PFSK-1 (cell line): Measurements from ENCODE around the gene INPP5A.

Source experiments
- POLR2AphosphoS5 ChIP-seq: IDR thresholded peaks from 2 replicates; pipeline ENCODE4 v1.6.1; 2012; ENCODE audit warnings: low read depth, mild to moderate bottlenecking, control low read depth, low read length, moderate library complexity
- SIN3A ChIP-seq: IDR thresholded peaks from 2 replicates; pipeline ENCODE4 v1.6.1; 2012; ENCODE audit warnings: mild to moderate bottlenecking, low read length, moderate library complexity, borderline replicate concordance; ENCODE audit not compliant: insufficient read depth
- TAF1 ChIP-seq: IDR thresholded peaks from 2 replicates; pipeline ENCODE4 v1.6.1; 2012; ENCODE audit warnings: low read length, control low read depth, borderline replicate concordance; ENCODE audit not compliant: insufficient read depth
- TF ChIP-seq, protein P1 (sequence below), 2 experiments: IDR thresholded peaks; 2 replicates each; pipeline versions ENCODE4 v1.6.1 to v1.8.0; 2011 to 2012; ENCODE audit warnings: low read depth in 2 of 2, low read length in 2 of 2, control low read depth in 1 of 2, inconsistent platforms in 1 of 2, mild to moderate bottlenecking in 1 of 2, moderate library complexity in 1 of 2; ENCODE audit not compliant: insufficient read depth in 1 of 2

DNA sequence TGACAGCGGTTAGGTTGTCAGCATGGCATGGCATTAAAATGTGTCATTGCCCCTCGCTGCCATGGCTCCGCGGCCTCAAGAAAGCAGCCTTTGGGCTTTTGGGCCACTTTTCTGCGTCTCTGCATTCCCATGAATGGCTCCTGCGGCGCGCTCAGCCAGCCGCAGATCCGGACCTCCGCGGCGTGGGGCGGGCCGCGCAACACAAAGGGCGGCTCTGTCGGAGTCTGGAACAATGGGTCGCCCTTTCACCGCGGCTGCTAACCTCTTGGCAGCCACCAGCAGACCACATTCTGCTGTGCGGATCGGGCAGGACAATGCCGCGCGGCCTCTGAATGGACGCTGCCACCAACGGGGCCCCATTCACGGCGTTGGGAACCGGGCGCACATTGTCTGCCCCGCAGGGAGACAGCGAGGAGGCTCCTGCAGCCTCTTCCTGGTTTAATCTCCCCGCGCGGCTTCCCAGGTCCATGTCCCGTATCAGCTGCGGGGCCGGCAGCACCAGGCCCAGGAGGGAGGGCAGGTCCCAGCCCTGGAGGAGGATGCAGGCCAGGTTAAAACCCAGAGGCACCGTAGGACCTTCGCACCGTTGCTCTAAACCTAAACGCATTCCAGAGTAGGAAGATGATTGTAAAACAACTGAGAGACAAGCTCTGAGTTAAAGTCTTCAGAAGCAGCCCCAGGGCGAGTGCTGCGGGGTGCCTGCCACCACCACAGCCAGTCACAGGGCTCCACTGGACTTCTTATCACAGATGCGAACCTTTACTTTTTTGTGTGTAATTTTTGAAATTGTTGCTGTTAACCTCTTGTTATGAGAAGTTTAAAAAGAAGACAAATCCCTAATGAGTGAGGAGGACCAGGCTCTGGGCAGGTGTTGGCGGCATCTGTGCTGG, 176.8 kb downstream of the INPP5A start:
- no peak for TF ChIP-seq POLR2AphosphoS5
- no peak for TF ChIP-seq TAF1
- TF ChIP-seq SIN3A, result no peak
- TF ChIP-seq, protein P1, sequence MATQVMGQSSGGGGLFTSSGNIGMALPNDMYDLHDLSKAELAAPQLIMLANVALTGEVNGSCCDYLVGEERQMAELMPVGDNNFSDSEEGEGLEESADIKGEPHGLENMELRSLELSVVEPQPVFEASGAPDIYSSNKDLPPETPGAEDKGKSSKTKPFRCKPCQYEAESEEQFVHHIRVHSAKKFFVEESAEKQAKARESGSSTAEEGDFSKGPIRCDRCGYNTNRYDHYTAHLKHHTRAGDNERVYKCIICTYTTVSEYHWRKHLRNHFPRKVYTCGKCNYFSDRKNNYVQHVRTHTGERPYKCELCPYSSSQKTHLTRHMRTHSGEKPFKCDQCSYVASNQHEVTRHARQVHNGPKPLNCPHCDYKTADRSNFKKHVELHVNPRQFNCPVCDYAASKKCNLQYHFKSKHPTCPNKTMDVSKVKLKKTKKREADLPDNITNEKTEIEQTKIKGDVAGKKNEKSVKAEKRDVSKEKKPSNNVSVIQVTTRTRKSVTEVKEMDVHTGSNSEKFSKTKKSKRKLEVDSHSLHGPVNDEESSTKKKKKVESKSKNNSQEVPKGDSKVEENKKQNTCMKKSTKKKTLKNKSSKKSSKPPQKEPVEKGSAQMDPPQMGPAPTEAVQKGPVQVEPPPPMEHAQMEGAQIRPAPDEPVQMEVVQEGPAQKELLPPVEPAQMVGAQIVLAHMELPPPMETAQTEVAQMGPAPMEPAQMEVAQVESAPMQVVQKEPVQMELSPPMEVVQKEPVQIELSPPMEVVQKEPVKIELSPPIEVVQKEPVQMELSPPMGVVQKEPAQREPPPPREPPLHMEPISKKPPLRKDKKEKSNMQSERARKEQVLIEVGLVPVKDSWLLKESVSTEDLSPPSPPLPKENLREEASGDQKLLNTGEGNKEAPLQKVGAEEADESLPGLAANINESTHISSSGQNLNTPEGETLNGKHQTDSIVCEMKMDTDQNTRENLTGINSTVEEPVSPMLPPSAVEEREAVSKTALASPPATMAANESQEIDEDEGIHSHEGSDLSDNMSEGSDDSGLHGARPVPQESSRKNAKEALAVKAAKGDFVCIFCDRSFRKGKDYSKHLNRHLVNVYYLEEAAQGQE (IDR thresholded peaks at IDR 0.05; ENCODE audit: insufficient read depth in 1 of 2, low read depth in 2 of 2, low read length in 2 of 2), result no peak
